MV-4-11 (cell line): ENCODE data around the gene DYNLT2.
"Not testable (repeated sequence)": the region's sequence is repeated elsewhere in the genome, so short reads cannot be mapped to it uniquely, and the experiment has no call there.

Experiments used
- DNase-seq: peaks from one replicate; lab custom pipeline; 2025; lab: John Stamatoyannopoulos, UW

DYNLT2 gene

DNA sequence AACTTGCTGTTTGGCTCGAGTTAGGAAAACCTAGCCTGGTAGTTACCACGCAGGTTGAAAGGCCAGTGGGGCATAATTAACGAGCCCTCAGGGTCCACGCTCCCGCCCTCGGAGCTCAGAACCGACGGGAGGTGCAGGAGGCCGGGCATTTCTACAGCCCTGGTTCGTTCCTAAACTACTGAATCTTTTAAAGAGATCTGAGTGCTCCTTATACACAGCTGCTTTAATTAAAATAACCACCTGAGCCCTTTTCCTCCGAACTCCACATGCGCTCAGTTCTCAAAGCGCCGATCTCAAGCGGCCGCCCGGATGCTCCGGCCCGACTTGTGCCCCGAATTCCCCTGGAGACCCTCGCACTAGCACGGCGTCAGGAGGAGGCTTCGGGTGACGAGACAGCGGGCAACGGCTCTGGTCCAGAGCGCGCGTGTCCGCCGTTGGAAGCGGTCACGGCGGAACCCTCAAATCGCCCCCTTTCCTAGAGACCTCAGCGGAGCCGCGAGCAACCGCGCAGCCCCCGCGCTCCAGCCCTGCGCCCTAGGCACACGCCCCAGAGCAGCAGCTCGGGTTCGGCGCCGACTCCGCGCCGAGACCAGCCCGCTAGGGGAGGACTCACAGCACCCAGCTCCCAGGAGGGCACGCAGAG lies 49.9 kb downstream of the DYNLT2 start:
- DNase-seq: no peak

DNA sequence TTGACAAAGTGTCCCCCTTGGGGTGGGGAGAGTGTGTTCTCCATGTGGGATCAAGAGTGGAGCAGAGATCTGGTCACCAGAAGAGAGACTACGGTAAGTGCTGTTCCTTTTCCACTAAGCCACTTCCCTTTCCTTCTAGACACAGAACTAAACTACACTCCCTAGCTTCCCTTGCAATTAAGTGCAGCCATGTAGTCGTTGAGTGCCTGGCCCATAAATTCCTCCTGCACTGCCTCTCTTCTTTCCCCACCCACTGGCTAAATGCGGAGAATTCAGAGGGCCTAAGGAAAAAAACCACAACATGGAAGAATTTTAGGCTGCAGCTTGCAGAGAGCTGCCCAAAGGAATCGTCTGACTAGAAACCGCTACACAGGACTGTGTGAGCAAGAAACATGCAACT lies 51.1 kb downstream of the DYNLT2 start:
- DNase-seq: peak; percentile 88

DNA sequence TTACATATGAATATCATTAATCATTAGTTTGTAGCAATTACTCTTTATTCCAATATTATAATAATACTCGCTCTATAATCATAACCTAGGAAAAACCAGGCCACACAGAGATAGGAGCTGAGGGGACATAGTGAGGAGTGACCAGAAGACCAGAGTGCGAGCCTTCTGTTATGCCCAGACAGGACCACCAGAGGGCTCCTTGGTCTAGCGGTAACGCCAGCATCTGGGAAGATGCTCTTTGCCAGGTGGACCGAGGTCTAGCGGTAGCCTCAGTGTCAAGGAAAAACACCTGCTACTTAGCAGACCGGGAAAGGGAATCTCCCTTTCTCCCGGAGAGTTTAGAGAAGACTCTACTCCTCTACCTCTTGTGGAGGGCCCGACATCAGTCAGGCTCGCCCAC lies 54.3 kb downstream of the DYNLT2 start:
- DNase-seq: not testable (repeated sequence)

DNA sequence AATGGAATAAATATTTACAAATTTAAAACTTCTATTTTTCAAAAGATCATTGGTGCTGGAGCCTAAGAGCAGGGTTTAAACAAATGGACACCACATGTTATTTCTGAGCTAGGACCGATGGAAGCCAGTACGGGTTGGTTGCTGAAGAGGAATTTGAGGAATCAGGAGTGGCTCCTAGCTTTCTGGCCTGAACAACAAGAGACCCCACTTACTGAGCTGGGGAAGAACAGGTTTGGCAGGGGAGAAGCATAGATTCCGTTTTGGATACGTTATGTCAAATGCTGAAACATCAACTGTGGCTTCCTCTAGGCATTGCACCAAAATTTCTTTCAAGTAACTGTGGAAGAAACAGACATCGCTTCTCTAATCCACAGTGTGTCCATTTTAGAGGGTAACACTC lies 56.2 kb downstream of the DYNLT2 start:
- no peak for DNase-seq

GRCh38 chr6:169692516-169692915 lies 58.9 kb downstream of the DYNLT2 start:
- peak; percentile 75 for DNase-seq

DNA sequence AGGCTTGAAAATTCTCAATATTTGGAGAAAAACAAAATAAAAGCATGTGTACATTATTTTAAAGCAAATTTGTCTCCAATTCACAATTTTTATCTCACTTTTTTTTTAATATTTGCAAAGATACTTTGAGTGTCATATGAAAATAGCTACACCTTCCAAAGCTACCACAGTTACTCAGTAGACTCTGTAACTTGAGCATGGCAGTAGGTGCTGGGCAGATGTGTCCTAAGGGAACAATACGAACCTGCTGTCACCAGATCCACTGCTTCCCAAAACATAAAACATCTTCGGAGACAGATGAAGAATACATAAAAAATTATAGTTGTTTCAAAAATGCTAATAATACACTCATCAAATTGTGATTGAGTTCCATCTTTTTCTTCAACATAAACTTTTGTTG lies 60.1 kb downstream of the DYNLT2 start:
- DNase-seq: no peak
